Activated CD4-positive, alpha-beta T cell treated with anti-CD3 and anti-CD28 coated beads for 24 hours (primary cell): ENCODE measurements around the gene EGFL6.
"Not testable (repeated sequence)": the region's sequence is repeated elsewhere in the genome, so short reads cannot be mapped to it uniquely, and the experiment has no call there.

Source experiments
- DNase-seq, 2 donors: peaks; one replicate each; pipeline ENCODE4 v3.0.0-alpha.2; 2020; ENCODE audit warnings: low read depth in 2 of 2

Gene EGFL6

GRCh38 chrX:13652850-13653693, 83.7 kb downstream of the EGFL6 start, which contains the start of gene TCEANC:
TCEANC (plus strand) TSS chrX:13653141; CDS start chrX:13662509, 9,368 bp downstream.
- peak; percentile 79 to 95 for DNase-seq

DNA sequence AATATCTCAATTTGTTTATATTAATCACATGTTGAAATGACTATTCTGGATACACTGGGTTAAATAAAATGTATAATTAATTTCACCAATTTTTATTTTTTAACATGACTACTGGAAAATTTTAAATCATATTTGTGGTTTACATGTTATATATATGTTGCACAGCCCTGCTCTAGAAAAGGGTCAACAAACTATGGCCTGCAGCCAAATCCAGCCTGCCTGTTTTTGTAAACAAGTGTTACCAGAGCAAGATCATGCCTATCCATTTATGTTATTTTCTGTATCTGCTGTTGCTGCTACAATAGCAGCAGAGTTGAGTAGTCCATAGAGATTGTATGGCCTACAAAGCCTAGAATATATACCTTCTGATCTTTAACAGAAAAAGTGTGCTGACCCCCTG, 84.7 kb downstream of the EGFL6 start:
- DNase-seq = no peak

DNA sequence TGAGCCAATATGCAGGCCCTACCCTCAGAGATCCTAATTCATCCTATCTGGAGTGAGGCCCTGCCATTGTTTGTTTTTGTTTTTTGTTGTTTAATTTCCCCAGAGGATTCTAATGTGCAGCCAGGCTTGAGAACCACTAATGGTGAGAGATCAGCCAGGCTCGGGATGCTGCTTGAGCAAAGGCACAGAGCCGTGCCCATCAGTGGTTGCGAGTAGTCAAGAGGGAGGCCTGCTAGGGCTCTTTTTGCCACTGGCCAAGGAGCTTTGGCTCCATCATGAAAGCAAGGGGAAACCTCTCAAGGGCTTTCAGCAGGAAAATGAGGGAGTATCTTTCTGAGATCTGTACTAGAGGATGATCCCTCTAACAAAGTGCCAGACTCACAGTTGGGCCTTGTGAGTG, 86.3 kb downstream of the EGFL6 start:
- no peak for DNase-seq

DNA sequence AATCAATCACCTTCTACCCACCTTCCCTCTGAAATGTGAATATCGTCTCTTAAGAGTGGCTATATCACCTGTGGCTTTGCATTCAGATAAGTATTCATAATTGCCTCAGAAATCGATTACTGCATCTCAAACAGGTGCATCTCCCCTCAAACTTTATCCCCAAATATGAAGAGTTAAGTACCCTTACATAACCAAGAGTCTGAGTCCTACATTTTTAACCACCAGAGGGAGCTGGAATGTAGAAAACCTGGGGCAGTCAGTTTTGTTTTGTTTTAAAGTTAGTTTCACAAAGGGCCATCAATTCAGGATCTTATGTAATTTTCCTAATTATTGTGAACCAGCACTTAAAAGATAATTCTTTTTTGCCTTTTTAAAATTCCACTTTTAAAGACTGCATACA, 89.2 kb downstream of the EGFL6 start:
- DNase-seq = no peak

GRCh38 chrX:13659063-13659462, 89.7 kb downstream of the EGFL6 start:
- no peak for DNase-seq

DNA sequence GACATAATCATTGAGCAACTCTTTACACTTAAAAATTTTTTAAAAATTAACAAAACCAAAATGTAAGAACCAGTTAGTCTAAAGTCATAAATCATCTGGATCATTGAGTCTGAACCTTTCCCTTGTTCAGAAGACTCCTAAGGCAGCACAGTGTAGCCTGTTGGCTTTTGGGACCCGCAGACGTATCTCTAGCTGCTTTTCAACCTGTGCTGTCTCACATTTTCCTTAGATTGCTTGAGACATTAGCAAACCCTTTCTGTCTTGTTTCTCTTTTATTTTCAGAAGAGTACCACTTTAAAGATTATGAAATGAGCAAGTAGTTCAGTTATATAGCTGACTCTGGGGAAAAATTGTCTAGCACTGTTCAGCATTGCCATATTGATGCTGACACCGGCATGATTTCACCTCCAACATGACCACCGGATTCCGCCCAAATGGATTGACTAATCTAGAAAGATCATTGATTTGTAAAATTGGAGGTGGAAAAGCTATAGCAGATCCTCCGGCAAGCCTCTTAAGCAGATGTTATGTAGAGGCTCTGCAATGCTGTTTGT, 92.4 kb downstream of the EGFL6 start:
- no peak for DNase-seq

DNA sequence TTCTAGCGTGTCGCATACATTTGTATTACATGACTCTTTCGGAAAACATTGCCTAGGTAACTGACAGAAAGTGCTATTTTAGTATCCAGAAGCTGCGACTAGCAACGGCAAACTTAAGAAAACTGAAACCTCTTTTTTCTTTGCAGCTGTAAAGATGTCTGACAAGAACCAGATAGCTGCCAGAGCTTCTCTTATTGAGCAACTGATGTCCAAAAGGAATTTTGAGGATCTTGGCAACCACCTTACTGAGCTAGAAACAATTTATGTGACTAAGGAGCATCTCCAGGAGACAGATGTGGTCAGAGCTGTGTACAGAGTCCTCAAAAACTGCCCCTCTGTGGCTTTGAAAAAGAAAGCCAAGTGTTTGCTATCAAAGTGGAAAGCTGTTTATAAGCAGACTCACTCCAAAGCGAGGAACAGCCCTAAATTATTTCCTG, 93.0 kb downstream of the EGFL6 start:
- no peak for DNase-seq

GRCh38 chrX:13664020-13664419, 94.6 kb downstream of the EGFL6 start:
- DNase-seq = no peak

- no peak for DNase-seq
Measured at GRCh38 chrX:13666836-13667235, 97.4 kb downstream of the EGFL6 start.

- no peak for DNase-seq
Measured at GRCh38 chrX:13667919-13668318, 98.5 kb downstream of the EGFL6 start.

DNA sequence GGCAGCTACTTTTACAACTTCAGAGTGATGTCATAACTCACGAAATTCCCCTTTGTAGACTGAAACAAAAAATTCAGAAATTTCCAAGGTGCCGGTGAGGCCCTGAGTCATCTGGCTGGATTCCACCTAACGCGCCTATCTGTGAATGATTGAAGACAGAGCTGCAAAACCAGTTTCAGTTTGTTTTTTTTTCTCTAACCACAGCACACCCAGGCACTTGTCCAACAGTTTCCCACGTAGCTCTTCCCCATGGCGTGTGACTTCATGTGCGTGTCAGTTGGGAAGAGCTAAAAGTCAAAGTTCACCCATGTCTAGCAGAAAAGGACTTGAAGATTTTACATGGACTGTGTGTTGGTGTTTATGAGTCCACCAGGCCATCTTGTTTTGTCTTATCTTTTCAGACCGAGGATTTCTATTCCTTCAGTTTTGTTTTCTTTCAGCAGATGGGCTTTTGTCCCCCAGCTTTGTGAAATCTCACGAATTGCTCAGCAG, 99.9 kb downstream of the EGFL6 start:
- peak in 1 of 2 donors; percentile 31 for DNase-seq

GRCh38 chrX:13669755-13670154, 100.4 kb downstream of the EGFL6 start:
- DNase-seq = not testable (repeated sequence)

DNA sequence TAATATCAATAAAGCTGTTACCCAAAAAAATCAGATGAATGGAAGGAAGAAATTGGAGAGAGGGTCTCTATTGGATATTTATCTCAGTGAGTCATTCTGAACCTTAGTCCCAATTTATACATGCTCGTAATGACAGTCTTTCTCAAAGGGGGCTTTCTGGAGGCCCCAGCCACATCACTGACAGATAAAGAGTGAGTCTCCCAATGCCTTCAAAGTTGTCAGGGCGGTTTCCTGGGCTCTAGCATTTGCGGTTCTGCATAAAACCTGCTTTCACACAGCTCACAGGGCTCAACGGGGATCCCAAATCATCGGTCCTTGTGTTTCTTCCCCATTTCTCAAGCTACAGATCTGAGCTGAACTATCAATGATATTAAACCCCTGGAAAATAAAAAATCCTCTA, 100.8 kb downstream of the EGFL6 start:
- DNase-seq = no peak

- DNase-seq = no peak
Measured at GRCh38 chrX:13673016-13673415, 103.6 kb downstream of the EGFL6 start.

DNA sequence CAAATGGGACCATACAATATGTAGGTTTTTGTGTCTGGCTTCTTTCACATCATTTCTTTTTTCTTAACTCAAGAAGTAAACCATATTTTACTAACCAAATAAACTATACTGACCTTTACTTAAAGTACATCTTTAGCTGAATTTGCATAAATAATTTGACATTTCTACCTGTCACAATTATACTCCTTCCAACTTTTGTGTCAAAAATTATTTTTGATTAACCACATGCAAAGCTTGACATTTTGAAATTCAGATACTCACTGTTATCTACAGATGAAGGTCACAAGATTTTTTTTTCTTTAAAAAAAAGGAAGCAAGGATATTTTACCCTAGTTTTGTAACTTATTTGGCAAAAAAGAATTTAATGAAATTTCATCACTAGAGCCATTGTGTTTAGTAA, 107.5 kb downstream of the EGFL6 start:
- DNase-seq = no peak

DNA sequence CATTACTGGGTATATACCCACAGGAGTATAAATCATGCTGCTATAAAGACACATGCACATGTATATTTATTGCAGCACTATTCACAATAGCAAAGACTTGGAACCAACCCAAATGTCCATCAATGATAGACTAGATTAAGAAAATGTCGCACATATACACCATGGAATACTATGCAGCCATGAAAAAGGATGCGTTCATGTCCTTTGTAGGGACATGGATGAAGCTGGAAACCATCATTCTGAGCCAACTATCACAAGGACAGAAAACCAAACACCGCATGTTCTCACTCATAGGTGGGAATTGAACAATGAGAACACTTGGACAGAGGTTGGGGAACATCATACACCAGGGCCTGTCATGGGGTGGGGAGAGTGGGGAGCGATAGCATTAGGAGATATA, 110.3 kb downstream of the EGFL6 start:
- DNase-seq = not testable (repeated sequence)

DNA sequence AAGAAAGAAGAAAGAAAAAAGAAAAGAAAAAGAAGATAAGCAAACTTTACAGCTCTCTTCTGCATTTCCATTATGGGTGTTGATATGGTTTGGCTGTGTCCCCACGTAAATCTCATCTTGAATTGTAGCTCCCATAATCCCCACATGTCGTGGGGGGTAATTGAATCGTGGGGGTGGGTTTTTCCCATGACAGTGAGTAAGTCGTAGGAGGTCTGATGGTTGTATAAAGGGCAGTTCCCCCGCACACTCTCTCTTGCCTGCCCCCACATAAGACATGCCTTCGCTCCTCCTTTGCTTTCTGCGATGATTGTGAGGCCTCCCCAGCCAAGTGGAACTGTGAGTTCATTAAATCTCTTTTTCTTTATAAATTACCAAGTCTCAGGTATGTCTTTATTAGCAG, 112.2 kb downstream of the EGFL6 start:
- DNase-seq = no peak
